Omental fat pad (tissue), 4 donors: Measurements from ENCODE around the gene CEP68. TPM values are rescaled to one million over a fixed set of nuclear protein-coding genes. Genes with fewer than 3 reads are reported as not detected.
A peak's percentile ranks its signal among the peaks of the same experiment; 100 is the strongest.
"Not testable (repeated sequence)": the region's sequence is repeated elsewhere in the genome, so short reads cannot be mapped to it uniquely, and the experiment has no call there.

Source experiments
- ATAC-seq: fragments of 150-250 bp; one replicate; pipeline ENCODE4 v1.9.1; 2016; ENCODE audit warnings: mild to moderate bottlenecking, moderate library complexity; ENCODE audit not compliant: low FRiP score
- DNase-seq: peaks from one replicate; pipeline ENCODE4 v3.0.0-alpha.2; 2019; ENCODE audit warnings: low spot score
- total RNA-seq, 4 donors: library from RNA; depleted of rRNA; stranded (reverse); fragments of >200 nt; gene quantifications; one replicate each; pipeline ENCODE4 v1.1.0, GENCODE V29; 2016
- TF ChIP-seq, protein P1 (sequence below), 3 donors: fragments of 450-650 bp; IDR thresholded peaks; one replicate each; pipeline ENCODE4 v1.5.1; 2016 to 2017; ENCODE audit warnings: antibody characterized with exemption in 3 of 3, mild to moderate bottlenecking in 3 of 3, moderate library complexity in 2 of 3

Gene CEP68
- total RNA-seq, 4 donors from 2014 or later, result 9.7 to 67.3 (median 21.3) TPM

DNA sequence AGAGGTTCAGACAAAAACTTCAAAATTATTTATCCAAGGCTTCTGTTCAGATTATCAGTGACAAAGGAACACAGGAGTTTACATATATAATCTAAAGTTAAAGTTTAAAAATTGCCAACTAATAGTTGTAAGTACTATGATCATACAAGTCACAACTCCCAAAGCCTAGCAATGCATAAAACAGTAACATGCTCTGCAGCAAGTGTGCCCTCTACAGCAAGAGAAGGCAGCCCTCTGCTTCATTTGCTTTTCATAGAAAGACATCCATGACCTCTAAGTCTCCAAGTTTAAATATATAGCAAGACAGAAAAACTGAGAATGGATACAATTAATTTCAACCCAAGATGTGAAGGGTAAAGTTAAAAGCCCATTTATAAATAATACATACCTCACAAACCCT, 60.4 kb downstream of the CEP68 start:
- DNase-seq, result no peak
- no peak for ATAC-seq

DNA sequence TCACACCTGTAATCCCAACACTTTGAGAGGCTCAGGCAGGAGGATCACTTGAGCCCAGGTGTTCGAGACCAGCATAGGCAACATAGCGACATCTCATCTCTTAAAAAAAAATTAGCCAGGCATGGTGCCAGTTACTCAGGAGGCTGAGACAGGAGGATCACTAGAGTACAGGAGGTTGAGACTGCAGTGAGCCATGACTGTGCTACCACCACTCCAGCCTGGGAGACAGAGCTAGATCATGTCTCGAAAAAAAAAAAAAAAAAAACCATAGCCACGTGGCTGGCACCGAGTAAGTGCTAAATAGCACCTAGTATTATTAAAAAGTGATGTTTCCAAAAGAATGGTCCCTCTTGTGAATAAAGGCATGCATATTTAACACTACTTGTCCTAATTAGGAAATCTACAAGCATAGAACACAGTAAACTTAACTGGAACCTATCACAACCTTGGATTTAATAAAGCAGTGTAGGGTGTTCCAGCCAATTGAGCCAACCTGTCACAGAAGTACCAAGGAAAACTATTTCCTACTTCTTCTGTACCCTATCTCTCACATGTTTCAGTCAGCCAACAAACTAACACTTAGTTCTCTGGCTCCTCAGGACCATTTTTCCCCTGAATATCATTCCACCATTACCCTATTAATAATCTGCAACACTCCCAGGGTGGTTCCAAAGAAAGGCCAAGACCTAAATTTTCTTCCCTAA, 64.9 kb downstream of the CEP68 start:
- DNase-seq (no peak), ATAC-seq (no peak)
- TF ChIP-seq, protein P1, sequence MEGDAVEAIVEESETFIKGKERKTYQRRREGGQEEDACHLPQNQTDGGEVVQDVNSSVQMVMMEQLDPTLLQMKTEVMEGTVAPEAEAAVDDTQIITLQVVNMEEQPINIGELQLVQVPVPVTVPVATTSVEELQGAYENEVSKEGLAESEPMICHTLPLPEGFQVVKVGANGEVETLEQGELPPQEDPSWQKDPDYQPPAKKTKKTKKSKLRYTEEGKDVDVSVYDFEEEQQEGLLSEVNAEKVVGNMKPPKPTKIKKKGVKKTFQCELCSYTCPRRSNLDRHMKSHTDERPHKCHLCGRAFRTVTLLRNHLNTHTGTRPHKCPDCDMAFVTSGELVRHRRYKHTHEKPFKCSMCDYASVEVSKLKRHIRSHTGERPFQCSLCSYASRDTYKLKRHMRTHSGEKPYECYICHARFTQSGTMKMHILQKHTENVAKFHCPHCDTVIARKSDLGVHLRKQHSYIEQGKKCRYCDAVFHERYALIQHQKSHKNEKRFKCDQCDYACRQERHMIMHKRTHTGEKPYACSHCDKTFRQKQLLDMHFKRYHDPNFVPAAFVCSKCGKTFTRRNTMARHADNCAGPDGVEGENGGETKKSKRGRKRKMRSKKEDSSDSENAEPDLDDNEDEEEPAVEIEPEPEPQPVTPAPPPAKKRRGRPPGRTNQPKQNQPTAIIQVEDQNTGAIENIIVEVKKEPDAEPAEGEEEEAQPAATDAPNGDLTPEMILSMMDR (IDR thresholded peaks at IDR 0.05), result no peak

More for the DNA sequence above, 60.4 kb downstream of the CEP68 start:
- TF ChIP-seq, protein P1 (IDR thresholded peaks at IDR 0.05), result no peak

DNA sequence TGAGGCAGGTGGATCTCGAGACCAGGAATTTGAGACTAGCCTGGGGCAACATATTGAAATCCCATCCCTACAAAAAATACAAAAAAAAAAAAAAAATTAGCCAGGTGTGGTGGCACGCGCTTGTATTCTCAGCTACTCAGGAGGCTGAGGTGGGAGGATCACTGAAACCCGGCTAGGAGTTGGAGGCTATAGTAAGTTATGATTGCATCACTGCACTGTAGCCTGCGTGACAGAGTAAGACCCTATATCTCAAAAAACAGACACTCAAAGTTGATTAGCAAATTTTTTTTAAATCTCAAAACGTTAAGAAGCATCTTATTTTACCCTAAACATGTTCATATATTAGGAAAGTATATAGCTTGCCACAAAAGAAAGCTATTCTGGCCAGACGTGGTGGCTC, 66.1 kb downstream of the CEP68 start:
- ATAC-seq, result no peak
- no peak for DNase-seq
- TF ChIP-seq, protein P1 (IDR thresholded peaks at IDR 0.05), result no peak

DNA sequence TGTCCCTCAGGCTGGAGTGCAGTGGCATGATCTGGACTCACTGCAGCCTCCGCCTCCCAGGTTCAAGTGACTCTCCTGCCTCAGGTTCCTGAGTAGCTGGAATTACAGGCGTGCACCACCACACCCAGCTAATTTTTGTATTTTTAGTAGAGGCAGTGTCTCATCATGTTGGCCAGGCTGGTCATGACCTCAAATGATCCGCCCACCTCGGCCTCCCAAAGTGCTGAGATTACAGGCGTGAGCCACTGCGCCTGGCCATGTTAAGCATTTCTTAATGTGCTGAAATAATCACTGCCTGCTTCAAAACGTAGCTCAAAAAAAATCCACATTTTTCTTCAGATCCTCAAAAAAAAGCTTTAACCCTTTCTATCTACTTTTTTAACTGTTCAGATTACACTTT, 69.2 kb downstream of the CEP68 start:
- DNase-seq, result peak; percentile 35
- ATAC-seq, result not testable (repeated sequence)

DNA sequence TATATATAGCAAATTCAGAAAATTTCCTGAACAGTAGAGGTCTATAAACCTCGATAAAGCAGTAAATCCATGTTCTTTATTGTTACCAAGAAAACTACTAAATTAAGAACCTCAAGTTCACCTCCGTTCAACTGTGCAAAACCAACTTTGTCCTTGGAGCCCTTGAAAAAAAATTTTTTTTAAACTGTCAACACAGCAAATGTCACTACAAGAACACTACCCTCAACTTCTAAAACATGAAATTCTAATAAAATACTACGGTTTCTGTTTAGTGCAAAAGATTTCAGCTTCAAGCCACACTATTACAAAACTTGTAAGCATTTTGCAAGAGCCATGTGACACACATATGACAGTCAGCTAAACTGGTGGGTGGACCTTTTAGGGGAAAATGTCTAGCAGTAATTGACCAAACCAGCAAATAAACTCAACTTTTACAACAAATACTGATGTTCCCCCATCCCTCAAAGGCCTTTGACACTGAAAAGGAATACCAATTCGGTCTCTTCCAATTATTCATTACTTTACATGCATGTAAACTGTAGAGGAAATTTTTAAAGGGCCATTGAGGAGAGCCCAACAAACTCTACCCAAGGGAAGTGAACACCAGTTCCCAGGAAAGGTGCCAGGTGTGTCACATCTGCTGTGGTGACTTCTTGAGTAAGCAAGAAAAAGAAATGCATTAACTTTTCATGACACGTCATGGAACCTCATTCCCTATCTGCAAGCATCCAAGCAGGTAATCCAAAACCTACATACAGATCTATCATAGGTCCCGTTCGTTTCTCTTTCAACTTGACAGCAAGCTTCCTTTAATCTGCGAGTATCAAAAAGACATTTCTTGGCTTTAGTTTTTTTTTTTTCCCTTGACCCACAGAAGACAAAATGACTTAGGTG, 72.3 kb downstream of the CEP68 start:
- ATAC-seq, result no peak
- TF ChIP-seq, protein P1 (IDR thresholded peaks at IDR 0.05), result no peak
- no peak for DNase-seq

DNA sequence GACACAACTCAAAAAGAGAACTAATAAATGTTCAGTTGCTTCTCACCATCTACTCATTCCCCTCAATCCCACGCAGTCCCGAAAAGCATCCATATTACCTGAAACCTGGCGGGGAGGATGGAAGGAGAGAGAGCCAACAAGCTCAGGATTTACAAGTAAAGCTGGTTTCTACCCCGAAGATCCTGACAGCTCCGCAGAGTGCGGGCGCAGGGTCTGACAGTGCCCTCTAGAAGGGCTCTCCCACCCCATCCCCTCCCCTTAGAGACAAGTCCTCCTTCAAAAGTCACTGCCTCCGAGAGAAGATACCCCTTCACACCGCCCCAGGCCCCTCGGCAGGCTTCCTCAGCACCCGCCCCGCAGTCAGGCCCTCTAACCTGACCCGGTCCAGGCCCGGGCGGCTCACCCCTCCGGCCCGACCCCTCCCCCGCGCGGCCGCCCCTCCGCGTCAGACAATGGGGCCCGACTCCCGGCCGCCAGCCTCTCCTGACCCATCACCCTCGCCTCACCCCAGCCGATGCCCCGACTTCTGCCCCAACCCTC, 73.1 kb downstream of the CEP68 start:
- peak; percentile 47 for ATAC-seq
- DNase-seq, result peak; percentile 27
- TF ChIP-seq, protein P1 (IDR thresholded peaks at IDR 0.05), result no peak
